Measurements from ENCODE around the gene PRDX1. TPM values are rescaled to one million over a fixed set of nuclear protein-coding genes. Genes with fewer than 3 reads are reported as not detected.
A peak's percentile ranks its signal among the peaks of the same experiment; 100 is the strongest.

PRDX1 gene
- total RNA-seq (2022) (686 and 744 TPM in 2 replicates), Bru-seq, nascent RNA (percentile 96 among the genes with signal in this experiment), BruChase-seq, experiment 1, labeled RNA remaining after a 6-hour chase (percentile 99 among the genes with signal in this experiment), BruChase-seq, experiment 2, labeled RNA remaining after a 2-hour chase (percentile 97 among the genes with signal in this experiment)
- long read RNA-seq, transcript PRDX1-202 (6 exons, 1,021 nt): major isoform, 806 of 1,103 reads
- long read RNA-seq, partial matches to known transcripts: 204 of 1,103 reads
- long read RNA-seq, other reads (novel, unspliced or antisense): 89 of 1,103 reads

GRCh38 chr1:45521413-45522323 is at the start of gene PRDX1:
Gene PRDX1, minus strand, starts transcription at chr1:45521884. Its CDS starts 2,841 bp downstream, at chr1:45519043.
- peaks cover 56% of the 10 kb centered on the region for H3K4me1 Mint-ChIP-seq (ENCODE audit: low read depth, unreplicated experiment)
- peak; percentile 97 for DNase-seq
- H3K27me3 Mint-ChIP-seq (ENCODE audit: unreplicated experiment): no peaks in the 10 kb centered on the region
- no peak for TF ChIP-seq CTCF (IDR thresholded peaks at IDR 0.05; ENCODE audit: unreplicated experiment)
- H3K9me3 Mint-ChIP-seq (ENCODE audit: low read depth, unreplicated experiment): no peaks in the 10 kb centered on the region
- intact Hi-C loops (cut with micrococcal nuclease; ENCODE audit: unreplicated experiment): loop anchor here (2.0 kb wide), 1 partner anchor 29 kb away; the partner anchor contains the start of gene AKR1A1
- H3K36me3 Mint-ChIP-seq (ENCODE audit: insufficient read depth, unreplicated experiment): peaks cover 65% of the 10 kb centered on the region
- CTCF ChIA-PET: interaction anchor here (0.5 to 2.4 kb wide), 5 partner anchors 21 to 444 kb away, joined by 4 to 9 read pairs (median 5); partner anchors contain the start of genes AKR1A1, CCDC163 and MMACHC
- peak within 1 kb of the TSS; percentile 99 for H3K27ac Mint-ChIP-seq (ENCODE audit: unreplicated experiment)
- BruUV-seq (replicated peaks): TSS peak; percentile 100
- peak within 1 kb of the TSS; percentile 84 for H3K4me3 Mint-ChIP-seq (ENCODE audit: low read depth, unreplicated experiment)

GRCh38 chr1:45570631-45571030 is 48.9 kb upstream of the PRDX1 start:
- no TSS peak for BruUV-seq (replicated peaks)
- no peak for DNase-seq
- intact Hi-C loops (cut with micrococcal nuclease; ENCODE audit: unreplicated experiment): loop anchor here (1.0 to 5.0 kb wide), 2 partner anchors 58 to 208 kb away; no protein-coding TSS in a partner anchor
- TF ChIP-seq CTCF (IDR thresholded peaks at IDR 0.05; ENCODE audit: unreplicated experiment): no peak
- Mint-ChIP-seq H3K27ac (ENCODE audit: unreplicated experiment) (no peak overlapping the region), H3K36me3 (ENCODE audit: insufficient read depth, unreplicated experiment) (peaks cover 31% of the 10 kb centered on the region), H3K4me1 (ENCODE audit: low read depth, unreplicated experiment) (no peaks in the 10 kb centered on the region), H3K27me3 (ENCODE audit: unreplicated experiment) (no peaks in the 10 kb centered on the region), H3K4me3 (ENCODE audit: low read depth, unreplicated experiment) (no peak overlapping the region), H3K9me3 (ENCODE audit: low read depth, unreplicated experiment) (no peaks in the 10 kb centered on the region)
- CTCF ChIA-PET: interaction anchor here (1.4 to 1.9 kb wide), 2 partner anchors 12 to 20 kb away, joined by 3 to 8 read pairs; partner anchors contain the start of gene AKR1A1

- Mint-ChIP-seq H3K4me1 (ENCODE audit: low read depth, unreplicated experiment) (no peaks in the 10 kb centered on the region), H3K4me3 (ENCODE audit: low read depth, unreplicated experiment) (no peak overlapping the region), H3K27ac (ENCODE audit: unreplicated experiment) (no peak overlapping the region), H3K9me3 (ENCODE audit: low read depth, unreplicated experiment) (no peaks in the 10 kb centered on the region), H3K36me3 (ENCODE audit: insufficient read depth, unreplicated experiment) (peaks cover 32% of the 10 kb centered on the region), H3K27me3 (ENCODE audit: unreplicated experiment) (no peaks in the 10 kb centered on the region)
- peak; percentile 67 for DNase-seq
- TF ChIP-seq CTCF (IDR thresholded peaks at IDR 0.05; ENCODE audit: unreplicated experiment): peak; percentile 92
- intact Hi-C loops (cut with micrococcal nuclease; ENCODE audit: unreplicated experiment): loop anchor here (1.0 to 5.0 kb wide), 2 partner anchors 58 to 208 kb away; no protein-coding TSS in a partner anchor
- no TSS peak for BruUV-seq (replicated peaks)
- CTCF ChIA-PET: interaction anchor here (0.6 to 2.8 kb wide), 6 partner anchors 13 to 213 kb away, joined by 3 to 8 read pairs (median 4); partner anchors contain the start of genes AKR1A1, CCDC163 and MMACHC
Observed at GRCh38 chr1:45569962-45570581, 48.4 kb upstream of the PRDX1 start.

- DNase-seq: no peak
- intact Hi-C loops (cut with micrococcal nuclease; ENCODE audit: unreplicated experiment): no loop called here
- CTCF ChIA-PET: interaction anchor here (0.6 to 2.8 kb wide), 7 partner anchors 13 to 213 kb away, joined by 3 to 8 read pairs (median 4); partner anchors contain the start of genes AKR1A1, CCDC163 and MMACHC
- Mint-ChIP-seq H3K36me3 (ENCODE audit: insufficient read depth, unreplicated experiment) (peaks cover 32% of the 10 kb centered on the region), H3K4me3 (ENCODE audit: low read depth, unreplicated experiment) (no peak overlapping the region), H3K9me3 (ENCODE audit: low read depth, unreplicated experiment) (no peaks in the 10 kb centered on the region), H3K27me3 (ENCODE audit: unreplicated experiment) (no peaks in the 10 kb centered on the region), H3K27ac (ENCODE audit: unreplicated experiment) (no peak overlapping the region), H3K4me1 (ENCODE audit: low read depth, unreplicated experiment) (no peaks in the 10 kb centered on the region)
- BruUV-seq (replicated peaks): no TSS peak
- no peak for TF ChIP-seq CTCF (IDR thresholded peaks at IDR 0.05; ENCODE audit: unreplicated experiment)
Observed at GRCh38 chr1:45569571-45569961, 47.9 kb upstream of the PRDX1 start.

Data from Calu3 (cell line).